Activated CD8-positive, alpha-beta T cell treated with anti-CD3 and anti-CD28 coated beads, Interleukin-2, amount 10 ng/mL, durations not matched to agents 7 days and 5 days (primary cell): Measurements from ENCODE around the gene KCTD14. TPM values are rescaled to one million over a fixed set of nuclear protein-coding genes. Genes with fewer than 3 reads are reported as not detected.
"Not testable (repeated sequence)": the region's sequence is repeated elsewhere in the genome, so short reads cannot be mapped to it uniquely, and the experiment has no call there.

Experiments
- ATAC-seq: fragments of 150-1000 bp; cut with Tn5 transposase; one replicate; pipeline ENCODE4 v1.10.0; 2021; ENCODE audit warnings: moderate library complexity
- CTCF ChIA-PET: fragments of 350-600 bp; sonication (Branson Sonifier 250); formaldehyde crosslinking; loops from one replicate; lab custom pipeline; 2021; ENCODE audit warnings: antibody characterized with exemption; lab: Charles Lee
- POLR2A ChIA-PET: fragments of 350-600 bp; sonication (Branson Sonifier 250); formaldehyde crosslinking; loops from one replicate; lab custom pipeline; 2021; ENCODE audit warnings: antibody characterized with exemption; lab: Charles Lee
- DNase-seq: peaks from one replicate; pipeline ENCODE4 v3.0.0-alpha.2; 2020
- H3K27ac Mint-ChIP-seq: one replicate; pipeline ENCODE4 v1.8.0; 2021; ENCODE audit warnings: mild to moderate bottlenecking, mixed read lengths
- H3K27me3 Mint-ChIP-seq: one replicate; pipeline ENCODE4 v1.8.0; 2021; ENCODE audit warnings: low read depth, mixed read lengths
- H3K36me3 Mint-ChIP-seq: one replicate; pipeline ENCODE4 v1.8.0; 2021; ENCODE audit warnings: low read depth, mixed read lengths
- H3K4me1 Mint-ChIP-seq: one replicate; pipeline ENCODE4 v1.8.0; 2021; ENCODE audit warnings: low read depth, mixed read lengths
- H3K4me3 Mint-ChIP-seq: one replicate; pipeline ENCODE4 v1.8.0; 2021; ENCODE audit warnings: mild to moderate bottlenecking, mixed read lengths
- H3K9me3 Mint-ChIP-seq: one replicate; pipeline ENCODE4 v1.8.0; 2022; ENCODE audit warnings: mixed read lengths; ENCODE audit not compliant: insufficient read depth
- total RNA-seq, 2 experiments: library from RNA; stranded (reverse); gene quantifications; one replicate each; pipeline ENCODE4 v1.2.3, GENCODE V29; 2021

Gene KCTD14
- total RNA-seq, 2 experiments from 2014 or later, result 0.21 to 0.47 TPM

- no peak overlapping the region for H3K4me3 Mint-ChIP-seq
- H3K4me1 Mint-ChIP-seq, result peaks cover 16% of the 10 kb centered on the region
- DNase-seq, result no peak
- no peaks in the 10 kb centered on the region for H3K9me3 Mint-ChIP-seq
- H3K36me3 Mint-ChIP-seq, result no peaks in the 10 kb centered on the region
- no peak overlapping the region for H3K27ac Mint-ChIP-seq
- H3K27me3 Mint-ChIP-seq, result no peaks in the 10 kb centered on the region
- CTCF ChIA-PET, result interaction anchor here (4.6 kb wide), 1 partner anchor 9 kb away, joined by 17 read pairs; no protein-coding TSS in a partner anchor
- no peak for ATAC-seq
- POLR2A ChIA-PET, result interaction anchor here (1.5 kb wide), 1 partner anchor 102 kb away, joined by 3 read pairs; the partner anchor contains the start of gene ALG8
These were observed 14.0 kb upstream of the KCTD14 start for GRCh38 chr11:78037056-78037455.

- no peak for DNase-seq
- no peaks in the 10 kb centered on the region for H3K27me3 Mint-ChIP-seq
- no peak overlapping the region for H3K27ac Mint-ChIP-seq
- ChIA-PET CTCF (interaction anchor here (4.6 kb wide), 1 partner anchor 9 kb away, joined by 17 read pairs; no protein-coding TSS in a partner anchor), POLR2A (no interaction called here)
- no peaks in the 10 kb centered on the region for H3K9me3 Mint-ChIP-seq
- no peak for ATAC-seq
- no peaks in the 10 kb centered on the region for H3K36me3 Mint-ChIP-seq
- H3K4me1 Mint-ChIP-seq, result peaks cover 16% of the 10 kb centered on the region
- H3K4me3 Mint-ChIP-seq, result no peak overlapping the region
These were observed 13.2 kb upstream of the KCTD14 start for GRCh38 chr11:78036313-78036712.

GRCh38 chr11:78034623-78035022 is 11.5 kb upstream of the KCTD14 start:
- no peaks in the 10 kb centered on the region for H3K9me3 Mint-ChIP-seq
- peaks cover 5% of the 10 kb centered on the region for H3K4me1 Mint-ChIP-seq
- H3K27me3 Mint-ChIP-seq, result peaks cover 2% of the 10 kb centered on the region
- ATAC-seq, result no peak
- no peak for DNase-seq
- POLR2A ChIA-PET, result no interaction called here
- no peaks in the 10 kb centered on the region for H3K36me3 Mint-ChIP-seq
- no peak overlapping the region for H3K27ac Mint-ChIP-seq
- no peak overlapping the region for H3K4me3 Mint-ChIP-seq
- CTCF ChIA-PET, result interaction anchor here (4.6 kb wide), 1 partner anchor 11 kb away, joined by 17 read pairs; no protein-coding TSS in a partner anchor

- H3K27ac Mint-ChIP-seq, result no peak overlapping the region
- peaks cover 2% of the 10 kb centered on the region for H3K27me3 Mint-ChIP-seq
- ChIA-PET POLR2A (no interaction called here), CTCF (no interaction called here)
- ATAC-seq (no peak), DNase-seq (no peak)
- no peaks in the 10 kb centered on the region for H3K36me3 Mint-ChIP-seq
- H3K9me3 Mint-ChIP-seq, result no peaks in the 10 kb centered on the region
- no peak overlapping the region for H3K4me3 Mint-ChIP-seq
- no peaks in the 10 kb centered on the region for H3K4me1 Mint-ChIP-seq
These were observed 10.0 kb upstream of the KCTD14 start for GRCh38 chr11:78033040-78033439.

GRCh38 chr11:78032090-78032489 is 9.0 kb upstream of the KCTD14 start:
- no peak overlapping the region for H3K27ac Mint-ChIP-seq
- H3K36me3 Mint-ChIP-seq, result no peaks in the 10 kb centered on the region
- H3K9me3 Mint-ChIP-seq, result no peaks in the 10 kb centered on the region
- peaks cover 2% of the 10 kb centered on the region for H3K27me3 Mint-ChIP-seq
- no peak overlapping the region for H3K4me3 Mint-ChIP-seq
- DNase-seq (no peak), ATAC-seq (no peak)
- ChIA-PET CTCF (interaction anchor here (2.1 kb wide), 1 partner anchor 14 kb away, joined by 5 read pairs; no protein-coding TSS in a partner anchor), POLR2A (no interaction called here)
- H3K4me1 Mint-ChIP-seq, result no peaks in the 10 kb centered on the region

GRCh38 chr11:78031629-78032028 is 8.6 kb upstream of the KCTD14 start:
- POLR2A ChIA-PET, result no interaction called here
- CTCF ChIA-PET, result interaction anchor here (2.1 kb wide), 1 partner anchor 14 kb away, joined by 5 read pairs; no protein-coding TSS in a partner anchor
- no peak for ATAC-seq
- H3K9me3 Mint-ChIP-seq, result no peaks in the 10 kb centered on the region
- H3K36me3 Mint-ChIP-seq, result no peaks in the 10 kb centered on the region
- H3K4me3 Mint-ChIP-seq, result no peak overlapping the region
- peaks cover 2% of the 10 kb centered on the region for H3K27me3 Mint-ChIP-seq
- no peaks in the 10 kb centered on the region for H3K4me1 Mint-ChIP-seq
- no peak for DNase-seq
- no peak overlapping the region for H3K27ac Mint-ChIP-seq

GRCh38 chr11:78030429-78031325 is 7.6 kb upstream of the KCTD14 start:
- Mint-ChIP-seq H3K27me3 (peaks cover 2% of the 10 kb centered on the region), H3K36me3 (no peaks in the 10 kb centered on the region), H3K27ac (no peak overlapping the region), H3K9me3 (no peaks in the 10 kb centered on the region), H3K4me3 (no peak overlapping the region), H3K4me1 (no peaks in the 10 kb centered on the region)
- CTCF ChIA-PET, result interaction anchor here (2.1 kb wide), 1 partner anchor 15 kb away, joined by 5 read pairs; no protein-coding TSS in a partner anchor
- DNase-seq, result no peak
- no peak for ATAC-seq
- POLR2A ChIA-PET, result no interaction called here

GRCh38 chr11:78028423-78028822 is 5.3 kb upstream of the KCTD14 start:
- H3K27ac Mint-ChIP-seq, ATAC-seq, H3K9me3 Mint-ChIP-seq, H3K4me1 Mint-ChIP-seq, H3K36me3 Mint-ChIP-seq, H3K4me3 Mint-ChIP-seq, DNase-seq, POLR2A ChIA-PET, H3K27me3 Mint-ChIP-seq: not testable (repeated sequence)
- CTCF ChIA-PET, result interaction anchor here (0.9 kb wide), 1 partner anchor 19 kb away, joined by 3 read pairs; no protein-coding TSS in a partner anchor

GRCh38 chr11:78027759-78028158 is 4.7 kb upstream of the KCTD14 start:
- CTCF ChIA-PET, result no interaction called here
- no peaks in the 10 kb centered on the region for H3K36me3 Mint-ChIP-seq
- H3K4me3 Mint-ChIP-seq, result no peak overlapping the region

GRCh38 chr11:78025378-78025777 is 2.3 kb upstream of the KCTD14 start:
- ChIA-PET POLR2A (no interaction called here), CTCF (no interaction called here)
- Mint-ChIP-seq H3K9me3 (no peaks in the 10 kb centered on the region), H3K36me3 (no peaks in the 10 kb centered on the region), H3K27ac (no peak overlapping the region), H3K27me3 (peaks cover 16% of the 10 kb centered on the region), H3K4me1 (peaks cover 3% of the 10 kb centered on the region), H3K4me3 (no peak overlapping the region)
- ATAC-seq, result no peak
- DNase-seq, result no peak

More at GRCh38 chr11:78027759-78028158, 4.7 kb upstream of the KCTD14 start:
- no peaks in the 10 kb centered on the region for H3K9me3 Mint-ChIP-seq
- ATAC-seq, result no peak
- peaks cover 1% of the 10 kb centered on the region for H3K4me1 Mint-ChIP-seq
- peaks cover 4% of the 10 kb centered on the region for H3K27me3 Mint-ChIP-seq
- POLR2A ChIA-PET, result no interaction called here
- H3K27ac Mint-ChIP-seq, result no peak overlapping the region
- DNase-seq, result no peak

- ATAC-seq (no peak), DNase-seq (no peak)
- ChIA-PET POLR2A (no interaction called here), CTCF (no interaction called here)
- H3K27ac Mint-ChIP-seq, result no peak overlapping the region
- peaks cover 3% of the 10 kb centered on the region for H3K4me1 Mint-ChIP-seq
- H3K9me3 Mint-ChIP-seq, result no peaks in the 10 kb centered on the region
- H3K27me3 Mint-ChIP-seq, result peaks cover 19% of the 10 kb centered on the region
- H3K4me3 Mint-ChIP-seq, result no peak overlapping the region
- H3K36me3 Mint-ChIP-seq, result no peaks in the 10 kb centered on the region
These were observed 350 bp upstream of the KCTD14 start for GRCh38 chr11:78023426-78023825.

- H3K27ac Mint-ChIP-seq, result no peak overlapping the region
- no peak for DNase-seq
- H3K36me3 Mint-ChIP-seq, result no peaks in the 10 kb centered on the region
- ChIA-PET CTCF (interaction anchor here (1.1 kb wide), 1 partner anchor 59 kb away, joined by 3 read pairs; no protein-coding TSS in a partner anchor), POLR2A (no interaction called here)
- no peak overlapping the region for H3K4me3 Mint-ChIP-seq
- peaks cover 3% of the 10 kb centered on the region for H3K4me1 Mint-ChIP-seq
- no peak for ATAC-seq
- no peaks in the 10 kb centered on the region for H3K9me3 Mint-ChIP-seq
- H3K27me3 Mint-ChIP-seq, result peaks cover 19% of the 10 kb centered on the region
These were observed 1.5 kb downstream of the KCTD14 start for GRCh38 chr11:78021611-78022010.
